Ectodermal cell (in vitro differentiated cells): ENCODE measurements around the gene KCNJ16.

Experiments
- H3K27ac ChIP-seq: 2 replicates; pipeline ENCODE4 v1.7.0; 2013; ENCODE audit warnings: mild to moderate bottlenecking, low read depth, low read length; ENCODE audit not compliant: insufficient read depth, poor library complexity, severe bottlenecking
- H3K27me3 ChIP-seq: 2 replicates; pipeline ENCODE4 v1.7.0; 2013; ENCODE audit warnings: mild to moderate bottlenecking, low read length; ENCODE audit not compliant: insufficient read depth, control insufficient read depth, poor library complexity, severe bottlenecking
- H3K36me3 ChIP-seq: one replicate; pipeline ENCODE4 v1.7.0; 2013; ENCODE audit warnings: low read length; ENCODE audit not compliant: control insufficient read depth, insufficient read depth
- H3K4me1 ChIP-seq: one replicate; pipeline ENCODE4 v1.7.0; 2013; ENCODE audit warnings: low read length; ENCODE audit not compliant: control insufficient read depth, insufficient read depth
- H3K4me3 ChIP-seq: 2 replicates; pipeline ENCODE4 v1.7.0; 2013; ENCODE audit warnings: low read depth, low read length, control low read depth; ENCODE audit not compliant: insufficient read depth
- H3K9me3 ChIP-seq: 2 replicates; pipeline ENCODE4 v1.7.0; 2013; ENCODE audit warnings: mild to moderate bottlenecking, low read length, moderate library complexity; ENCODE audit not compliant: control insufficient read depth
- WGBS, 2 experiments: methylation state at CpG; one replicate each; pipeline ENCODE4 v1.1.7; 2013; ENCODE audit warnings: missing lambda C conversion rate in 2 of 2; 5-methylcytosine and 5-hydroxymethylcytosine counted together

The KCNJ16 gene

GRCh38 chr17:70161519-70161918 lies 86.5 kb downstream of the KCNJ16 start:
- no CpG with 5 or more reads among the region's 1 CpG for WGBS, 2 experiments
- Histone ChIP-seq H3K4me3 (no peak overlapping the region), H3K36me3 (no peaks in the 10 kb centered on the region)

GRCh38 chr17:70165383-70165782 lies 90.4 kb downstream of the KCNJ16 start:
- 87 to 95% methylated on average over 2 of the region's 2 CpGs for WGBS, 2 experiments

More at GRCh38 chr17:70161519-70161918, 86.5 kb downstream of the KCNJ16 start:
- H3K27me3 ChIP-seq, result no peaks in the 10 kb centered on the region
- H3K9me3 ChIP-seq, result no peaks in the 10 kb centered on the region
- no peaks in the 10 kb centered on the region for H3K4me1 ChIP-seq
- no peak overlapping the region for H3K27ac ChIP-seq

GRCh38 chr17:70166615-70167014 lies 91.6 kb downstream of the KCNJ16 start:
- no peaks in the 10 kb centered on the region for H3K9me3 ChIP-seq

More at GRCh38 chr17:70165383-70165782, 90.4 kb downstream of the KCNJ16 start:
- H3K9me3 ChIP-seq, result no peaks in the 10 kb centered on the region
- H3K4me3 ChIP-seq, result no peak overlapping the region
- no peak overlapping the region for H3K27ac ChIP-seq
- H3K36me3 ChIP-seq, result no peaks in the 10 kb centered on the region
- H3K4me1 ChIP-seq, result no peaks in the 10 kb centered on the region
- H3K27me3 ChIP-seq, result peaks cover 27% of the 10 kb centered on the region

GRCh38 chr17:70168044-70168976 lies 93.3 kb downstream of the KCNJ16 start:
- no peak overlapping the region for H3K27ac ChIP-seq
- 1 to 2% methylated on average over 42 to 45 of the region's 45 CpGs for WGBS, 2 experiments
- H3K4me3 ChIP-seq, result peak overlapping the region; percentile 55
- H3K4me1 ChIP-seq, result no peaks in the 10 kb centered on the region
- H3K9me3 ChIP-seq, result no peaks in the 10 kb centered on the region
- H3K27me3 ChIP-seq, result peaks cover 41% of the 10 kb centered on the region
- no peaks in the 10 kb centered on the region for H3K36me3 ChIP-seq

More at GRCh38 chr17:70166615-70167014, 91.6 kb downstream of the KCNJ16 start:
- H3K36me3 ChIP-seq, result no peaks in the 10 kb centered on the region
- no peak overlapping the region for H3K4me3 ChIP-seq
- peaks cover 39% of the 10 kb centered on the region for H3K27me3 ChIP-seq
- 92 to 93% methylated on average over 3 to 4 of the region's 4 CpGs for WGBS, 2 experiments
- no peaks in the 10 kb centered on the region for H3K4me1 ChIP-seq
- no peak overlapping the region for H3K27ac ChIP-seq

GRCh38 chr17:70168977-70169708 lies 94.1 kb downstream of the KCNJ16 start, which contains the start of gene KCNJ2:
Gene KCNJ2, plus strand, starts transcription at chr17:70169532. Its CDS starts 5,508 bp downstream, at chr17:70175040.
- Histone ChIP-seq H3K9me3 (no peaks in the 10 kb centered on the region), H3K4me3 (peak within 1 kb of the TSS; percentile 55), H3K27me3 (peaks cover 41% of the 10 kb centered on the region), H3K4me1 (no peaks in the 10 kb centered on the region), H3K36me3 (no peaks in the 10 kb centered on the region), H3K27ac (no peak within 1 kb of the TSS)
- 0% methylated on average over 67 of the region's 67 CpGs for WGBS, 2 experiments

DNA sequence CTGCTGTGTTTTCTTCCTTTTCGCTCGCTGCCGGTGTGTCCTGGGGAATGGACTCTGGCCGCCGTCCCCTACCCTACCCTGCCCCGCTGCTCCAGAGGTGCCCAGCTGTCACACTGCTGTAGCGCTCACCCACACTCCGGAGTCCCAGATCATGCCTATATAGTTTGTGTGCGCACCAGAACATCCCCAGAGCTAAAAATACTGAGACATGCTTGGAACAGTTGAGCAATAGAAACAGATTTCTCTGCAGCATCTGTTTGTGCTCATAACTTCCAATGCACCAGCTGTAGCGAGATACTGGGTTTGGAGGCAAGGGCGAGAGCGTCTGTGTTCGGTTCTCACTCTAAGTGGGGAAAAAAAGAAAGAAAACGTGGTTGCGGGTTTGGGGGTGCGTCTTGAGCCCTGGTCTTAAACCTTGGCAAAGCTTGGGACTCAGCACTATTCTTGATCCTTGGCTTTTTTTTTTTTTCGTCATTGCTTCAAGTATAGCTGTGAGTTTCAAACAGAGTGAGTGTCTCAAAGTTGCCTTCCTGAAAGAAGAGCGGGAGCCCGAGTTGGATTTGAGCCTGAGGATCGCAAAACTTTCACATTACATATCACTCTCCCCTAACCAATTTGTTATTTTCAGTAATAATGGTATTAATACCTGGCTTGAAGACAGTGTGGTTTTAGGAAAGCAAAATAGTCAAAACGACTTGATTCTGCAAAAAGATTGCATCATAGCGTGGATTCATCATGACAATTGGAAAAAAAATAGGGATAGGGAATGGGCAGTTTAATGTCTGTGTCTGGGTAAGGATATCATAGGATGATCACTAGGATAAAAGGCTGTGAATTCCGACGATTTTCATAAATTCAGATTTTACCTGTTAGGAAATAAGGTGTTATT lies 94.9 kb downstream of the KCNJ16 start:
- Histone ChIP-seq H3K4me3 (peak overlapping the region; percentile 55), H3K9me3 (no peaks in the 10 kb centered on the region), H3K36me3 (no peaks in the 10 kb centered on the region), H3K27me3 (peaks cover 41% of the 10 kb centered on the region), H3K27ac (no peak overlapping the region), H3K4me1 (no peaks in the 10 kb centered on the region)
- WGBS, 2 experiments, result 11 to 12% methylated on average over 21 of the region's 24 CpGs

GRCh38 chr17:70171159-70171558 lies 96.1 kb downstream of the KCNJ16 start:
- Histone ChIP-seq H3K27ac (no peak overlapping the region), H3K9me3 (no peaks in the 10 kb centered on the region), H3K36me3 (no peaks in the 10 kb centered on the region), H3K4me3 (no peak overlapping the region), H3K4me1 (no peaks in the 10 kb centered on the region), H3K27me3 (peaks cover 41% of the 10 kb centered on the region)
- WGBS, 2 experiments, result 70 to 75% methylated on average over 5 of the region's 5 CpGs

DNA sequence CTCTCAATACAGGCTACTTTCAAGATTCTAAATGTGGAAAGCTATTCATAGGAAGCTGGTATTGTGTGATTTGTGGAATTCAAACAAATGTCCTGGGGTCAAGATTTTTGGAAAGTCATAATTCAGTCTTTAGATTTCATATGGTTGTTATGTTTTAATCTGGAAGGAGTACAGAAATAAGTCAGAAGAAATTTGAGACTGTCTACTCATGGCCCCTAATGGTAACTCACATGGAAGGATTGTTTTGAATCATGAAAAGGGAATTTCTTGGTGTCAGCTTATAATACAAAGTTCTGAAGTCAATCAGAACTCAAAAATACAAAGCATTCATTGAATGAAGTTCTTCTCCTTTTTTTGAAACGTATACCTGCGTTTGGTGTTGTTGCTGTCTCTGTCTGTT lies 97.4 kb downstream of the KCNJ16 start:
- Histone ChIP-seq H3K27ac (no peak overlapping the region), H3K27me3 (peaks cover 36% of the 10 kb centered on the region), H3K9me3 (no peaks in the 10 kb centered on the region)

GRCh38 chr17:70172923-70173322 lies 97.9 kb downstream of the KCNJ16 start:
- H3K27ac ChIP-seq, result no peak overlapping the region
- no peak overlapping the region for H3K4me3 ChIP-seq
- peaks cover 32% of the 10 kb centered on the region for H3K27me3 ChIP-seq
- no peaks in the 10 kb centered on the region for H3K4me1 ChIP-seq
- WGBS, 2 experiments, result 90 to 94% methylated on average over 2 of the region's 2 CpGs
- no peaks in the 10 kb centered on the region for H3K36me3 ChIP-seq
- no peaks in the 10 kb centered on the region for H3K9me3 ChIP-seq

More for the DNA sequence above, 97.4 kb downstream of the KCNJ16 start:
- H3K36me3 ChIP-seq, result no peaks in the 10 kb centered on the region
- no peak overlapping the region for H3K4me3 ChIP-seq
- 83 to 98% methylated on average over 2 of the region's 2 CpGs for WGBS, 2 experiments
- no peaks in the 10 kb centered on the region for H3K4me1 ChIP-seq
